Chondrocyte (in vitro differentiated cells): ENCODE results near the gene CWC27. TPM values are rescaled to one million over a fixed set of nuclear protein-coding genes. Genes with fewer than 3 reads are reported as not detected.

Experiments
- DNase-seq: peaks from one replicate; pipeline ENCODE4 v3.0.0; 2021; ENCODE audit warnings: mixed read lengths, low spot score
- H3K27ac Mint-ChIP-seq: one replicate; pipeline ENCODE4 v1.8.0; 2021; ENCODE audit warnings: mild to moderate bottlenecking, moderate library complexity, mixed read lengths; ENCODE audit not compliant: unreplicated experiment
- H3K27me3 Mint-ChIP-seq: 2 replicates; pipeline ENCODE4 v1.8.0; 2021; ENCODE audit warnings: low read depth, mixed read lengths
- H3K36me3 Mint-ChIP-seq: 2 replicates; pipeline ENCODE4 v1.8.0; 2021; ENCODE audit warnings: low read depth, mixed read lengths
- H3K4me1 Mint-ChIP-seq: 2 replicates; pipeline ENCODE4 v1.8.0; 2021; ENCODE audit warnings: low read depth, mild to moderate bottlenecking, mixed read lengths
- H3K4me3 Mint-ChIP-seq: one replicate; pipeline ENCODE4 v1.8.0; 2021; ENCODE audit warnings: mild to moderate bottlenecking, moderate library complexity, mixed read lengths; ENCODE audit not compliant: unreplicated experiment
- H3K9me3 Mint-ChIP-seq: 2 replicates; pipeline ENCODE4 v1.8.0; 2021; ENCODE audit warnings: low read depth, mixed read lengths
- total RNA-seq: library from RNA; stranded (reverse); gene quantifications from 3 replicates; pipeline ENCODE4 v1.2.1, GENCODE V29; 2021
- TF ChIP-seq, protein P1 (sequence below): fragments of 200-600 bp; sonication (generic); IDR thresholded peaks from 2 replicates; pipeline ENCODE4 v1.5.0; 2021; ENCODE audit warnings: antibody characterized with exemption, mild to moderate bottlenecking, moderate library complexity

CWC27 gene
- total RNA-seq, 1 donor from 2014 or later, result 19.5 TPM

- H3K4me1 Mint-ChIP-seq, result peaks cover 15% of the 10 kb centered on the region
- no peak for DNase-seq
These were observed 178.3 kb downstream of the CWC27 start for GRCh38 chr5:64947031-64947430.

DNA sequence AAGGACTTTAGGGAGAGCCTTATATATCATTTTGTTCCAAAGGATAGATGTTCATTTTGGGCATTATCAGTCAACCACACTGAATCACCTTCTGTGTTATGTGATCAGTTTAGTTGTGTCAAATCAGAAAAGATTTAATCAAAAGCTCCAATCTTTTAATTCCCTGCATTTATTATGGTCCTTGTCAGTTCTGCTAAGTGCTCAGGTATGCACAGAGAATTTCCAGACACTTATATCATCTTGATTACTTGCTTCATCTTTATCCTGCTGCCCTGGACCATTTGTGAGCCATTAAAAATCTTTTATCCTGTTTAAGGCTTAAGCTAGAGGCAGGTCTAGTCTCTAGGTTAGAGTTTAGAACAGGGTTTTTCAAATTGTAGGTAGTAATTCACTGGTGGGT lies 179.1 kb downstream of the CWC27 start:
- DNase-seq, result no peak
- TF ChIP-seq, protein P1, sequence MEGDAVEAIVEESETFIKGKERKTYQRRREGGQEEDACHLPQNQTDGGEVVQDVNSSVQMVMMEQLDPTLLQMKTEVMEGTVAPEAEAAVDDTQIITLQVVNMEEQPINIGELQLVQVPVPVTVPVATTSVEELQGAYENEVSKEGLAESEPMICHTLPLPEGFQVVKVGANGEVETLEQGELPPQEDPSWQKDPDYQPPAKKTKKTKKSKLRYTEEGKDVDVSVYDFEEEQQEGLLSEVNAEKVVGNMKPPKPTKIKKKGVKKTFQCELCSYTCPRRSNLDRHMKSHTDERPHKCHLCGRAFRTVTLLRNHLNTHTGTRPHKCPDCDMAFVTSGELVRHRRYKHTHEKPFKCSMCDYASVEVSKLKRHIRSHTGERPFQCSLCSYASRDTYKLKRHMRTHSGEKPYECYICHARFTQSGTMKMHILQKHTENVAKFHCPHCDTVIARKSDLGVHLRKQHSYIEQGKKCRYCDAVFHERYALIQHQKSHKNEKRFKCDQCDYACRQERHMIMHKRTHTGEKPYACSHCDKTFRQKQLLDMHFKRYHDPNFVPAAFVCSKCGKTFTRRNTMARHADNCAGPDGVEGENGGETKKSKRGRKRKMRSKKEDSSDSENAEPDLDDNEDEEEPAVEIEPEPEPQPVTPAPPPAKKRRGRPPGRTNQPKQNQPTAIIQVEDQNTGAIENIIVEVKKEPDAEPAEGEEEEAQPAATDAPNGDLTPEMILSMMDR, result no peak
- H3K27me3 Mint-ChIP-seq, result no peaks in the 10 kb centered on the region
- no peak overlapping the region for H3K4me3 Mint-ChIP-seq
- no peaks in the 10 kb centered on the region for H3K36me3 Mint-ChIP-seq
- peaks cover 2% of the 10 kb centered on the region for H3K9me3 Mint-ChIP-seq
- no peak overlapping the region for H3K27ac Mint-ChIP-seq
- peaks cover 15% of the 10 kb centered on the region for H3K4me1 Mint-ChIP-seq

More at GRCh38 chr5:64947031-64947430, 178.3 kb downstream of the CWC27 start:
- no peaks in the 10 kb centered on the region for H3K9me3 Mint-ChIP-seq
- H3K27me3 Mint-ChIP-seq, result no peaks in the 10 kb centered on the region
- TF ChIP-seq, protein P1, result no peak
- no peaks in the 10 kb centered on the region for H3K36me3 Mint-ChIP-seq
- H3K4me3 Mint-ChIP-seq, result no peak overlapping the region
- peak overlapping the region; percentile 4 for H3K27ac Mint-ChIP-seq

DNA sequence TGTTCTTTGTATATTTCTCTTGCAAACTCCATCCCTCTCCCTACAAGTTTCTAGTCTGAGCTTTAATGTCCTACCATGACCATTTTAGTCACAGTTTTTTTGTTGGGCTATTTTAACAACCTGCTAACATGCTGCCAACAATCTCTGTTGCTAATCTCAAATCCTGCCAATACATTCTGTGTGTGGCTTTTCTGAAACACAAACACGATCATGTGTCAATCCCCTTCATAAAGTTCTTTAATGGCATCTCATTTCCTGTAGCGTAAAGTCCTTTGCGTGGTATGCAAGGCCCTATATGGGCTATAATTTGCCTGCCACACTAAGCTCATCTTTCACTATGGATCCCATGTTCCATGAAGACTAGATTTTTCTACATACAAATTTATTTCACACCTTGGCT lies 180.6 kb downstream of the CWC27 start:
- Mint-ChIP-seq H3K4me3 (no peak overlapping the region), H3K27ac (no peak overlapping the region), H3K27me3 (no peaks in the 10 kb centered on the region), H3K9me3 (peaks cover 9% of the 10 kb centered on the region), H3K4me1 (peaks cover 15% of the 10 kb centered on the region), H3K36me3 (peaks cover 4% of the 10 kb centered on the region)
- DNase-seq, result no peak
- TF ChIP-seq, protein P1, result no peak

DNA sequence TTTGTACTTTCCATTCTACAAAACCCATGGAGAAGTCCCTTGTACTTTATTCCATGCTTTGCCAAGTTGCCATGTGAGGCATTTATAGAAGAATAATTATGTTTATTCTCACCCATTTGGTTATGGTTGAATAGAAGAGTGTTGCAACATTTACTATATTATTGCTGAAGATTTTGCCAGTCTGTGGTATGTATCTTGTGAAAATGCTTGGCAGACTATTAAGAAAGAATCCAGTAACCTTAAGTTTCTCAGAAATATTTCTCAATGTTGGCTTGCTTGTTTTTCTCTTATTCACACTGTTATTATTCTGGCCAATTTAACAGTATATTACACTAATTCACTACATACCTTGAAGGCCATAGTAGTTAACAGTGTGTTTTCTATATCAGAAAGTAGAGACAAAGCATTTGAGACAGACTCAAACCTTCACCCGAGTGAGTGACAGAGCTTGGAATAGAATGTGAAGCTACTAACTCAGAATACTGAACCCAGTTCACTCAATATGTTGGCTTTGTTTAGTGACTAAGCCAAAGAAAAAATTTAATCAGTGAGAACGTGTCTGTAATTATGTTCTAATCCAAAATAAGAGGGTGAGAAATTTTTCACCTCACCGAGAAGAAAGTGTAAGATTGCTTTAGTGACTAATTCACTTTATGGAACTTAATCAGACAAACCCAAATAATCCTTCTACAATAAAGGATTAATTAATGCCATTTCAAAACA lies 184.4 kb downstream of the CWC27 start:
- Mint-ChIP-seq H3K4me3 (no peak overlapping the region), H3K4me1 (no peaks in the 10 kb centered on the region), H3K9me3 (peaks cover 9% of the 10 kb centered on the region), H3K36me3 (peaks cover 4% of the 10 kb centered on the region), H3K27me3 (no peaks in the 10 kb centered on the region), H3K27ac (no peak overlapping the region)
- no peak for DNase-seq
- TF ChIP-seq, protein P1, result no peak

DNA sequence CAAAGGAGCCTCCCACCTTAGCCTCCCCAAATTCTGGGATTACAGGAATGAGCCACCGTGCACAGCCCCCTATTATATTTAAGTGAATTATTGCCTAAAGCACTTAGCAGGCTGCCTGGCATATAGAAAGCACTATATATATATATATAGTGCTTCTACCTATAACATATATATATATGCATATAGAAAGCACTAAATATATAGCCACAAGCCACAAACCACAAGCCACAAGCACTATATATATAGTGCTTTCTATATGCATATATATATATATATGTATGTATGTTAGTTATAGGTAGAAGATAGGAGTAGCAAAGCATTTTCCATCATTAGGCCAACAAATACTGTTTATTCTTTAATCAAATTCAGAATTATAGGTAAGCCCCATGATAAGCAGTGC lies 185.8 kb downstream of the CWC27 start:
- peaks cover 9% of the 10 kb centered on the region for H3K9me3 Mint-ChIP-seq
- no peak for DNase-seq
- TF ChIP-seq, protein P1, result no peak
- no peaks in the 10 kb centered on the region for H3K4me1 Mint-ChIP-seq
- H3K27me3 Mint-ChIP-seq, result no peaks in the 10 kb centered on the region
- no peak overlapping the region for H3K27ac Mint-ChIP-seq
- no peak overlapping the region for H3K4me3 Mint-ChIP-seq
- peaks cover 4% of the 10 kb centered on the region for H3K36me3 Mint-ChIP-seq
